Coronary artery (tissue), 2 donors: ENCODE data around the gene FFAR2.

Experiments used
- DNase-seq: peaks from one replicate; pipeline ENCODE4 v3.0.0-alpha.2; 2017; ENCODE audit warnings: low spot score
- H3K27ac ChIP-seq, 2 donors: fragments of 200-600 bp; sonication (generic); one replicate each; pipeline ENCODE4 v1.5.1; 2016 to 2019
- H3K4me3 ChIP-seq: fragments of 200-600 bp; sonication (generic); 2 replicates; pipeline ENCODE4 v1.5.1; 2016; ENCODE audit warnings: mild to moderate bottlenecking, moderate library complexity
- TF ChIP-seq, protein P1 (sequence below): fragments of 200-600 bp; sonication (generic); IDR thresholded peaks from one replicate; pipeline ENCODE4 v1.5.1; 2019; ENCODE audit warnings: antibody characterized with exemption

Gene FFAR2

DNA sequence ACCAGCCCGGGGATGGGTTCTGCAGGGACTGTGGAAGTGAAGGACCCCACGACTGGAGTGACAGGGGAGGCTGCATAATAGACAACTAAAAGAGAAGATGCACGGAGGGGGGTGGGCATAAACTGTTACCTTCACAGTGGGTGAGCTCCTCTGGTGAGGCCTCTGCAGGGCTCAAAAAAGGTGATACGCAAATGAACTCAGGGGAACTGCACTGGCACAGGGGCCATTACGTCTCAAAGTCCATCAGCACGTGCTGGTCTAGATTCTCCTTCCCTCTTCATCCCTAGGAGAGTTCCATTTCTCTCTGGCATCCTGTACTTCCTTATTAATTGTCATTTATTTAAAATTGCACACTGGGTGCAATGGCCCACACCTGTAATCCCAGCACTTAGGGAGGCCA is 8.1 kb upstream of the FFAR2 start:
- no peak for DNase-seq
- TF ChIP-seq, protein P1, sequence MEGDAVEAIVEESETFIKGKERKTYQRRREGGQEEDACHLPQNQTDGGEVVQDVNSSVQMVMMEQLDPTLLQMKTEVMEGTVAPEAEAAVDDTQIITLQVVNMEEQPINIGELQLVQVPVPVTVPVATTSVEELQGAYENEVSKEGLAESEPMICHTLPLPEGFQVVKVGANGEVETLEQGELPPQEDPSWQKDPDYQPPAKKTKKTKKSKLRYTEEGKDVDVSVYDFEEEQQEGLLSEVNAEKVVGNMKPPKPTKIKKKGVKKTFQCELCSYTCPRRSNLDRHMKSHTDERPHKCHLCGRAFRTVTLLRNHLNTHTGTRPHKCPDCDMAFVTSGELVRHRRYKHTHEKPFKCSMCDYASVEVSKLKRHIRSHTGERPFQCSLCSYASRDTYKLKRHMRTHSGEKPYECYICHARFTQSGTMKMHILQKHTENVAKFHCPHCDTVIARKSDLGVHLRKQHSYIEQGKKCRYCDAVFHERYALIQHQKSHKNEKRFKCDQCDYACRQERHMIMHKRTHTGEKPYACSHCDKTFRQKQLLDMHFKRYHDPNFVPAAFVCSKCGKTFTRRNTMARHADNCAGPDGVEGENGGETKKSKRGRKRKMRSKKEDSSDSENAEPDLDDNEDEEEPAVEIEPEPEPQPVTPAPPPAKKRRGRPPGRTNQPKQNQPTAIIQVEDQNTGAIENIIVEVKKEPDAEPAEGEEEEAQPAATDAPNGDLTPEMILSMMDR, result no peak
- Histone ChIP-seq H3K4me3 (no peak overlapping the region), H3K27ac (no peak overlapping the region)

DNA sequence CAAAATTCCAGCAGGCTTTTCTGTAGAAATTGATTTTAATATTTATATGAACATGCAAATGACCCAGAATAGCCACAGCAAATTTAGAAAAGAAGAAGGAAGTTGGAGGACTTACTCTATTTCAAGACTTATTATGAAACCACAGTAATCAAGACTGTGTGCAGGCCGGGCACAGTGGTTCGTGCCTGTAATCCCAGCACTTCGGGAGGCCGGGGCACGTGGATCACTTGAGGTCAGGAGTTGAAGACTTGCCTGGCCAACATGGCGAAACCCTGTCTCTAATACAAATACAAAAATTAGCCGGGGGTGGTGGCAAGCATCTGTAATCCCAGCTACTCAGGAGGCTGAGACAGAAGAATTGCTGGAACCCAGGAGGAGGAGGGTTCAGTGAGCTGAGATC is 6.0 kb upstream of the FFAR2 start:
- no peak overlapping the region for H3K4me3 ChIP-seq
- DNase-seq, result no peak
- H3K27ac ChIP-seq, result no peak overlapping the region
- TF ChIP-seq, protein P1, result no peak

DNA sequence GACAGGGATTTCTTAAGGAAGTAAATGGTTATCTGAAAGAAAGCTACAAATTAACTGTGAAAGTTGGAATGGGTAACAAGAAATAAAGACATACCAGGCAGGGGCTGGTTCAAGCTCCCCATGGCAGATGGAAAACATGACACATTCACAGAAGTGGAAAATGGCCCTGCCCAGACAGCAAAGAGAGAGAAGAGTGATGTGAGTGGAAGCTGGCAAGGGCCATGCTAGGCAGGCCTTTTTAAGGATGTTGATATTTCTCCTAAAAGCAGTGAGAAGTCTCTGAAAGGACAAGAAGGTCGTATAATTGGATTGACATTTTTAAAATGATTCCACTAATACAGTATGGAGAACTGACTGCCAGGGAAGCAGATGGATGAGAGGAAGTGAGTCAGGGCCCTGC is 3.3 kb upstream of the FFAR2 start:
- Histone ChIP-seq H3K27ac (no peak overlapping the region), H3K4me3 (no peak overlapping the region)
- DNase-seq, result no peak
- TF ChIP-seq, protein P1, result no peak

DNA sequence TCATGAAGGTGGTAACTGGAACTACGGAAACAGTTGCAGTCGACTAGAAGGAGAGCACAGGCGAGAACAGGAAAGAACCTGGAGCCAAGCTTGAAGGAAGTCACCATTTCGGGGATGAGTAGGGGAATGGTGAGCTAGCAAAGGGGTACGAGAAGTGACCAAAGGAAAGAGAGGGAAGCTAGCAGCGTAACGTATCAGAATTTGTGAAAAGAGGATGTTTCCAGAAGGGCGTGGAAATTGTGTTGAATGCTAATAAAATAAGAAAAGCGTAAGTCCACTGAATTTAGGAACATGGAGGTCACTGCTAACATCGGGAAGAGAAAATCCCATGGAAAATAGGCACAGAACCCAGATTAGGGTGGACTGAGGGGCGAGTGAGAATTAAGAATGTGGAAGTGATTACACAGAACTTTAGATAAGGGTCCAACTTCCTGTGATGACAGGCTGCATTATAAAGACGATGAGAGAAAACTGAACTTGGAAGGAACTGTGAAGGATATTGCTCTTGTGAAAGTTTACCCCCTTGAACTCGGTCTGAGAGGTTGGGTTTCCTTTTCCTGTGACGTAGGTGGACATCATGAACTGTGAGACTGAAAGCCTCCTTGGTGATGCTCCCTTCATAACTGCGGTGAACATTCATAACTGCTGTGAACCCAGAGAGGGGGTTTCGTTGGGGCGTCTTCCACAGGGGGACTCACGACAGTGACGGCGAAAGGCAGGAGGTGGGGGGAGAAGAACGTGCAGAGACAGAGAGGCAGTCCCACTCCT is 2.0 kb upstream of the FFAR2 start:
- TF ChIP-seq, protein P1, result no peak
- Histone ChIP-seq H3K4me3 (no peak overlapping the region), H3K27ac (no peak overlapping the region)
- no peak for DNase-seq

DNA sequence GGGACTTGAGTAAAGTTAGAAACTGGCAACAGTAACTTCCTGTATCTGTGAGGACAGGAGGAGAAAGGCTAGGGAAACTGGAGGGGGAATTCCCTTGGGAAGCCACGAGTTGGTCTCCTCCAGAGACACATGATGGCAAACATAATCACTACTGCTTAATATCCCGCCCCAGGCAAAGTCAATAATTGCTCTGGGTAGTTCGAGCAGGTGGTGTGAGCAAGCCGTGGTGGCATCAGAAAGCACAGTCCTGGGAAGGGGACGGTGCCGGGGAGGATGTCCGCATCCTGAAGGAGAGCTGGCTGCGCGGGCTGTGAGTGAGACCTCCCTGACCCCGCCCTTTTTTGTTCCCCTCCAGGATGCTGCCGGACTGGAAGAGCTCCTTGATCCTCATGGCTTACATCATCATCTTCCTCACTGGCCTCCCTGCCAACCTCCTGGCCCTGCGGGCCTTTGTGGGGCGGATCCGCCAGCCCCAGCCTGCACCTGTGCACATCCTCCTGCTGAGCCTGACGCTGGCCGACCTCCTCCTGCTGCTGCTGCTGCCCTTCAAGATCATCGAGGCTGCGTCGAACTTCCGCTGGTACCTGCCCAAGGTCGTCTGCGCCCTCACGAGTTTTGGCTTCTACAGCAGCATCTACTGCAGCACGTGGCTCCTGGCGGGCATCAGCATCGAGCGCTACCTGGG is 1.4 kb downstream of the FFAR2 start:
- H3K27ac ChIP-seq, result peak overlapping the region in 1 of 2 donors; percentile 11
- TF ChIP-seq, protein P1, result no peak
- no peak overlapping the region for H3K4me3 ChIP-seq
- no peak for DNase-seq

DNA sequence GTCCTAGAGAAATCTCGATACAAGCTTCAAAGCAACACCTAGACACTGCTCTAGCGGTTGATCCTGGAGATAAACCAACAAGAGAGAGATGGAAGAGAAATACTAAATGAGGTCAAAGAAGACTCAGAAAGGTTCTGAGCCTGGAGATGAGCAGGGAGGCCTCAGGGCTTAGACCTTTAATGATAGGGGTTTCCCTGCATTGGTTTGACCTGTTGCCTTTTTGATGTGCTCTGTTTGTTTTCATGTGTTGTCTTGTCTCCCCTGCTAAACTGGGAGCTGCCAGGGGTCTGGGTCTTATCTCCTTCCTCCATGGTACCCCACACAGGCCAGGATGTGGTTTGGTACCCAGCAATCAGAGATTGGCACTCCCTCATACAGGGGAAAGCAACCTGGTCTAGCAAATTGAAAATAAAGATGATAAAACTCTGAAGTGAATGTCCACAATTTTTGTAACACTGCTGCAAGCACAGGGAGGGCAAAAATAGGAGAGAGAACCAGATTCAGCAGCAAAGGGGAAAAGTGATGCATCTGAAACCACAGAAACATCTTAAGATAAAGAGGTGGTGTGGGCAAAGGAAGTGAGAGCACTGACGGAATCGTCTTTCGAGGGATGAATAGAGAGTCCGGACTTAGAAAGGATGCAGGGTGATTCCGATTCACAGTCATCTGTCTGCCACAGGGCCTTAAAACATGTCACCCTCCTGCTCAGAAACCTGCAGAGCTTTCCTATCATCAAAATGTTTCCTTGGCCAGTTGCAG is 3.5 kb downstream of the FFAR2 start:
- no peak for DNase-seq
- Histone ChIP-seq H3K27ac (no peak overlapping the region), H3K4me3 (no peak overlapping the region)
- TF ChIP-seq, protein P1, result no peak
